ENCODE results near the gene FZR1. TPM values are rescaled to one million over a fixed set of nuclear protein-coding genes. Genes with fewer than 3 reads are reported as not detected.

The FZR1 gene
- total and polyA plus RNA-seq, 2 of the 13 experiments (the other 11 are each of a cell fraction or from before 2014, with no cell fraction given): 29.0 to 30.8 TPM

GRCh38 chr19:3480383-3481091 is 25.6 kb upstream of the FZR1 start, which contains the start of gene SMIM24 (continued):
- TF ChIP-seq SCMH1 (CRISPR knock-in tag; IDR thresholded peaks at IDR 0.05; ENCODE audit: borderline replicate concordance): no peak
- peak; percentile 59 for TF ChIP-seq ZFY (CRISPR knock-in tag; IDR thresholded peaks at IDR 0.05)
- TF ChIP-seq MATR3 (CRISPR knock-in tag; IDR thresholded peaks at IDR 0.05): no peak
- no peak for TF ChIP-seq ARID2 (CRISPR knock-in tag; IDR thresholded peaks at IDR 0.05; ENCODE audit: borderline replicate concordance)
- no peak for TF ChIP-seq CCAR2 (optimal IDR thresholded peaks at IDR 0.05; ENCODE audit: low read depth, low read length)
- TF ChIP-seq ZNF660 (CRISPR knock-in tag; IDR thresholded peaks at IDR 0.05; ENCODE audit: borderline replicate concordance, low read depth): no peak
- no peak for TF ChIP-seq FOXP1 (IDR thresholded peaks at IDR 0.05)
- TF ChIP-seq FOXP1 (CRISPR knock-in tag; IDR thresholded peaks at IDR 0.05): no peak
- TF ChIP-seq HMGA1 (CRISPR knock-in tag; conservative IDR thresholded peaks at IDR 0.05): no peak
- TF ChIP-seq ISL2 (CRISPR knock-in tag; IDR thresholded peaks at IDR 0.05): no peak
- TF ChIP-seq MEIS1 (CRISPR knock-in tag; IDR thresholded peaks at IDR 0.05; ENCODE audit: borderline replicate concordance): peak; percentile 51; the same call in 1 of the 2 replicates
- TF ChIP-seq PBX3 (CRISPR knock-in tag; IDR thresholded peaks at IDR 0.05; ENCODE audit: borderline replicate concordance): no peak
- TF ChIP-seq MLXIP (CRISPR knock-in tag; IDR thresholded peaks at IDR 0.05; ENCODE audit: borderline replicate concordance): no peak
- no peak for TF ChIP-seq ZNF562 (CRISPR knock-in tag; IDR thresholded peaks at IDR 0.05; ENCODE audit: borderline replicate concordance)
- TF ChIP-seq PTBP1 (IDR thresholded peaks at IDR 0.05; ENCODE audit: low read depth, low read length, poor library complexity, severe bottlenecking): no peak
- peak; percentile 52; the same call in 1 of the 2 replicates for TF ChIP-seq YEATS4 (CRISPR knock-in tag; IDR thresholded peaks at IDR 0.05; ENCODE audit: borderline replicate concordance)
- TF ChIP-seq HMG20A (CRISPR knock-in tag; IDR thresholded peaks at IDR 0.05; ENCODE audit: borderline replicate concordance): no peak
- TF ChIP-seq CEBPG (CRISPR knock-in tag; IDR thresholded peaks at IDR 0.05): no peak
- TF ChIP-seq ZNF687 (CRISPR knock-in tag; IDR thresholded peaks at IDR 0.05): peak; percentile 77
- no peak for TF ChIP-seq GATA4 (IDR thresholded peaks at IDR 0.05; ENCODE audit: borderline replicate concordance, low read depth)
- no peak for TF ChIP-seq POGZ (CRISPR knock-in tag; IDR thresholded peaks at IDR 0.05)
- TF ChIP-seq NR2F2 (IDR thresholded peaks at IDR 0.05; ENCODE audit: borderline replicate concordance, low read depth): no peak; the same call in 1 of the 2 replicates

All from HepG2 (cell line).